B cell (primary cell): ENCODE data around the gene DENND1A. TPM values are rescaled to one million over a fixed set of nuclear protein-coding genes. Genes with fewer than 3 reads are reported as not detected.

ENCODE experiments used
- ATAC-seq: fragments of 200-7000 bp; cut with Tn5 transposase; one replicate; pipeline ENCODE4 v1.10.0; 2021; ENCODE audit warnings: low read depth, mild to moderate bottlenecking, moderate number of reproducible peaks, moderate library complexity
- CTCF ChIA-PET: fragments of 350-600 bp; sonication (Branson Sonifier 250); formaldehyde crosslinking; loops from one replicate; lab custom pipeline; 2021; ENCODE audit warnings: antibody characterized with exemption, inconsistent platforms; lab: Charles Lee
- POLR2A ChIA-PET: fragments of 350-600 bp; sonication (Branson Sonifier 250); formaldehyde crosslinking; loops from one replicate; lab custom pipeline; 2021; ENCODE audit warnings: antibody characterized with exemption; lab: Charles Lee
- DNase-seq: peaks from one replicate; pipeline ENCODE4 v3.0.0; 2013
- H2AFZ ChIP-seq: 2 replicates; pipeline ENCODE4 v1.6.1; 2012; ENCODE audit warnings: mild to moderate bottlenecking, low read depth, low read length; ENCODE audit not compliant: insufficient read depth, poor library complexity, severe bottlenecking
- H3K27ac ChIP-seq, 2 donors: 1 replicate in 1 of 2; 2 replicates in 1 of 2; pipeline ENCODE4 v1.5.1; 2012 to 2013; ENCODE audit warnings: low read length in 2 of 2, mild to moderate bottlenecking in 2 of 2, moderate library complexity in 1 of 2
- H3K27me3 ChIP-seq, 4 experiments: fragments of 200-600 bp in 1 of 4; sonication (generic) in 1 of 4; replicated peaks in 1 of 4; 1 replicate in 2 of 4; 2 replicates in 2 of 4; pipeline versions ENCODE4 v1.6.1 to v1.7.0; 2013 to 2016; ENCODE audit warnings: low read length in 3 of 4, mild to moderate bottlenecking in 2 of 4, mixed read lengths in 1 of 4, moderate library complexity in 1 of 4; ENCODE audit not compliant: insufficient read depth in 4 of 4, control insufficient read depth in 3 of 4; ENCODE audit errors: control extremely low read depth in 1 of 4
- H3K36me3 ChIP-seq, 2 experiments: replicated peaks in 1 of 2; 1 replicate in 1 of 2; 2 replicates in 1 of 2; pipeline versions ENCODE4 v1.6.1 to v1.7.1; 2013; ENCODE audit warnings: low read length in 1 of 2; ENCODE audit not compliant: insufficient read depth in 2 of 2, control insufficient read depth in 1 of 2; ENCODE audit errors: control extremely low read depth in 1 of 2, extremely low read depth in 1 of 2
- H3K4me1 ChIP-seq, 2 donors: fragments of 200-600 bp in 1 of 2; sonication (generic) in 1 of 2; 1 replicate in 1 of 2; 2 replicates in 1 of 2; pipeline versions ENCODE4 v1.5.1 to v1.6.1; 2013 to 2017; ENCODE audit warnings: low read length in 2 of 2; ENCODE audit not compliant: control insufficient read depth in 2 of 2, insufficient read depth in 2 of 2
- H3K4me2 ChIP-seq: replicated peaks from 2 replicates; pipeline ENCODE3; 2012; ENCODE audit warnings: mild to moderate bottlenecking, low read depth, low read length; ENCODE audit not compliant: poor library complexity, severe bottlenecking
- H3K4me3 ChIP-seq, 5 experiments: fragments of 200-600 bp in 1 of 5; sonication (generic) in 1 of 5; 1 replicate in 3 of 5; 2 replicates in 2 of 5; pipeline versions ENCODE4 v1.5.1 to v1.7.0; 2011 to 2016; ENCODE audit warnings: low read length in 4 of 5, mild to moderate bottlenecking in 4 of 5, low read depth in 2 of 5, control low read depth in 1 of 5, moderate library complexity in 1 of 5; ENCODE audit not compliant: insufficient read depth in 1 of 5; ENCODE audit errors: control extremely low read depth in 1 of 5, extremely low read depth in 1 of 5
- H3K79me2 ChIP-seq: fragments of 200-600 bp; sonication (generic); one replicate; pipeline ENCODE4 v1.6.0; 2016; ENCODE audit warnings: low read length; ENCODE audit not compliant: control insufficient read depth, insufficient read depth
- H3K9ac ChIP-seq: fragments of 200-600 bp; sonication (generic); 2 replicates; pipeline ENCODE4 v1.6.1; 2017; ENCODE audit warnings: mild to moderate bottlenecking, low read length, moderate library complexity
- H3K9me3 ChIP-seq, 3 donors: one replicate each; pipeline versions ENCODE4 v1.6.1 to v1.7.1; 2013; ENCODE audit warnings: low read length in 2 of 3; ENCODE audit not compliant: control insufficient read depth in 2 of 3, insufficient read depth in 1 of 3; ENCODE audit errors: control extremely low read depth in 1 of 3
- H4K20me1 ChIP-seq: 2 replicates; pipeline ENCODE4 v1.6.0; 2012; ENCODE audit warnings: mild to moderate bottlenecking, low read length; ENCODE audit not compliant: insufficient read depth, control insufficient read depth, poor library complexity, severe bottlenecking
- H3K27ac Mint-ChIP-seq: one replicate; pipeline ENCODE4 v1.8.0; 2021; ENCODE audit warnings: mixed read lengths
- H3K27me3 Mint-ChIP-seq: one replicate; pipeline ENCODE4 v1.8.0; 2021; ENCODE audit warnings: mixed read lengths
- H3K4me1 Mint-ChIP-seq: one replicate; pipeline ENCODE4 v1.8.0; 2021; ENCODE audit warnings: mixed read lengths
- H3K4me3 Mint-ChIP-seq: one replicate; pipeline ENCODE4 v1.8.0; 2021; ENCODE audit warnings: mixed read lengths
- H3K9me3 Mint-ChIP-seq: one replicate; pipeline ENCODE4 v1.8.0; 2022; ENCODE audit warnings: mixed read lengths; ENCODE audit not compliant: insufficient read depth
- CTCF ChIP-seq: fragments of 200-600 bp; IDR thresholded peaks from one replicate; pipeline ENCODE4 v1.8.0; 2022; ENCODE audit warnings: antibody characterized with exemption, mild to moderate bottlenecking
- EZH2 ChIP-seq: IDR thresholded peaks from 2 replicates; pipeline ENCODE4 v1.6.1; 2012; ENCODE audit warnings: borderline replicate concordance, low read depth, mild to moderate bottlenecking, moderate library complexity, low read length; ENCODE audit not compliant: insufficient read depth, poor library complexity, severe bottlenecking
- WGBS: methylation state at CpG from one replicate; pipeline ENCODE4 v1.1.5; 2013; ENCODE audit warnings: missing lambda C conversion rate; ENCODE audit not compliant: insufficient coverage; 5-methylcytosine and 5-hydroxymethylcytosine counted together
- intact Hi-C: fragments of 100-400 bp; cut with micrococcal nuclease; formaldehyde crosslinking; loops from one replicate; pipeline ENCODE4 v1.10.0; 2022
- polyA plus RNA-seq: library from polyadenylated mRNA; depleted of rRNA; stranded (reverse); fragments of >200 nt; gene quantifications from 2 replicates; pipeline ENCODE4 v1.2.3, GENCODE V29; 2012
- total RNA-seq, 2 donors: library from RNA; stranded (reverse); fragments of 120-200 nt in 1 of 2; gene quantifications; 1 replicate in 1 of 2; 2 replicates in 1 of 2; pipeline versions ENCODE4 v1.2.3 to v1.2.4, GENCODE V29; 2013 to 2022

The DENND1A gene
- total and polyA plus RNA-seq, 2 donors (not counting 1 experiment from before 2014, with no cell fraction given): 10.8 to 26.0 TPM

- CTCF ChIA-PET: no interaction called here
- no peaks in the 10 kb centered on the region for H4K20me1 ChIP-seq
- H2AFZ ChIP-seq: no peak overlapping the region
- intact Hi-C loops: no loop called here
- Mint-ChIP-seq H3K9me3 (no peaks in the 10 kb centered on the region), H3K27ac (no peak overlapping the region), H3K27me3 (no peaks in the 10 kb centered on the region), H3K4me3 (no peak overlapping the region), H3K4me1 (no peaks in the 10 kb centered on the region)
- no peaks in the 10 kb centered on the region for H3K79me2 ChIP-seq
- DNase-seq: no peak
- POLR2A ChIA-PET: no interaction called here
- TF ChIP-seq CTCF: no peak
- no peak for TF ChIP-seq EZH2
- H3K4me3 ChIP-seq: no peak overlapping the region
- no peak for ATAC-seq
- H3K4me1 ChIP-seq: no peaks in the 10 kb centered on the region
- H3K9ac ChIP-seq: no peak overlapping the region
- no peaks in the 10 kb centered on the region for H3K9me3 ChIP-seq
- WGBS: 100% methylated on average over 7 of the region's 7 CpGs
- H3K4me2 ChIP-seq: no peak overlapping the region
- no peak overlapping the region for H3K27ac ChIP-seq
- peaks cover 0 to 5% of the 10 kb centered on the region in 2 experiments for H3K36me3 ChIP-seq
- no peaks in the 10 kb centered on the region for H3K27me3 ChIP-seq
These were observed 515.7 kb downstream of the DENND1A start for GRCh38 chr9:123414204-123414603.

GRCh38 chr9:123412171-123412820 lies 517.6 kb downstream of the DENND1A start:
- intact Hi-C loops: no loop called here
- Histone ChIP-seq H3K4me2 (no peak overlapping the region), H3K27me3 (no peaks in the 10 kb centered on the region), H3K9me3 (no peaks in the 10 kb centered on the region), H2AFZ (no peak overlapping the region), H3K9ac (no peak overlapping the region), H3K36me3 (peaks cover 0 to 5% of the 10 kb centered on the region in 2 experiments), H3K4me1 (no peaks in the 10 kb centered on the region), H3K4me3 (no peak overlapping the region), H3K27ac (no peak overlapping the region), H3K79me2 (no peaks in the 10 kb centered on the region), H4K20me1 (no peaks in the 10 kb centered on the region)
- no peaks in the 10 kb centered on the region for H3K27me3 Mint-ChIP-seq
- H3K4me1 Mint-ChIP-seq: no peaks in the 10 kb centered on the region
- no peak overlapping the region for H3K27ac Mint-ChIP-seq
- ATAC-seq (no peak), DNase-seq (no peak)
- POLR2A ChIA-PET: no interaction called here
- H3K9me3 Mint-ChIP-seq: no peaks in the 10 kb centered on the region
- TF ChIP-seq CTCF (no peak), EZH2 (no peak)
- WGBS: 94% methylated on average over 17 of the region's 18 CpGs
- H3K4me3 Mint-ChIP-seq: no peak overlapping the region
- CTCF ChIA-PET: no interaction called here
